Chondrocyte (in vitro differentiated cells): ENCODE data around the gene LRP6. TPM values are rescaled to one million over a fixed set of nuclear protein-coding genes. Genes with fewer than 3 reads are reported as not detected.
A peak's percentile ranks its signal among the peaks of the same experiment; 100 is the strongest.

Experiments used
- DNase-seq: peaks from one replicate; pipeline ENCODE4 v3.0.0; 2021; ENCODE audit warnings: mixed read lengths, low spot score
- H3K27ac Mint-ChIP-seq: one replicate; pipeline ENCODE4 v1.8.0; 2021; ENCODE audit warnings: mild to moderate bottlenecking, moderate library complexity, mixed read lengths; ENCODE audit not compliant: unreplicated experiment
- H3K27me3 Mint-ChIP-seq: 2 replicates; pipeline ENCODE4 v1.8.0; 2021; ENCODE audit warnings: low read depth, mixed read lengths
- H3K36me3 Mint-ChIP-seq: 2 replicates; pipeline ENCODE4 v1.8.0; 2021; ENCODE audit warnings: low read depth, mixed read lengths
- H3K4me1 Mint-ChIP-seq: 2 replicates; pipeline ENCODE4 v1.8.0; 2021; ENCODE audit warnings: low read depth, mild to moderate bottlenecking, mixed read lengths
- H3K4me3 Mint-ChIP-seq: one replicate; pipeline ENCODE4 v1.8.0; 2021; ENCODE audit warnings: mild to moderate bottlenecking, moderate library complexity, mixed read lengths; ENCODE audit not compliant: unreplicated experiment
- H3K9me3 Mint-ChIP-seq: 2 replicates; pipeline ENCODE4 v1.8.0; 2021; ENCODE audit warnings: low read depth, mixed read lengths
- total RNA-seq: library from RNA; stranded (reverse); gene quantifications from 3 replicates; pipeline ENCODE4 v1.2.1, GENCODE V29; 2021
- TF ChIP-seq, protein P1 (sequence below): fragments of 200-600 bp; sonication (generic); IDR thresholded peaks from 2 replicates; pipeline ENCODE4 v1.5.0; 2021; ENCODE audit warnings: antibody characterized with exemption, mild to moderate bottlenecking, moderate library complexity

The LRP6 gene
- total RNA-seq, 1 donor from 2014 or later, result 41.4 TPM

DNA sequence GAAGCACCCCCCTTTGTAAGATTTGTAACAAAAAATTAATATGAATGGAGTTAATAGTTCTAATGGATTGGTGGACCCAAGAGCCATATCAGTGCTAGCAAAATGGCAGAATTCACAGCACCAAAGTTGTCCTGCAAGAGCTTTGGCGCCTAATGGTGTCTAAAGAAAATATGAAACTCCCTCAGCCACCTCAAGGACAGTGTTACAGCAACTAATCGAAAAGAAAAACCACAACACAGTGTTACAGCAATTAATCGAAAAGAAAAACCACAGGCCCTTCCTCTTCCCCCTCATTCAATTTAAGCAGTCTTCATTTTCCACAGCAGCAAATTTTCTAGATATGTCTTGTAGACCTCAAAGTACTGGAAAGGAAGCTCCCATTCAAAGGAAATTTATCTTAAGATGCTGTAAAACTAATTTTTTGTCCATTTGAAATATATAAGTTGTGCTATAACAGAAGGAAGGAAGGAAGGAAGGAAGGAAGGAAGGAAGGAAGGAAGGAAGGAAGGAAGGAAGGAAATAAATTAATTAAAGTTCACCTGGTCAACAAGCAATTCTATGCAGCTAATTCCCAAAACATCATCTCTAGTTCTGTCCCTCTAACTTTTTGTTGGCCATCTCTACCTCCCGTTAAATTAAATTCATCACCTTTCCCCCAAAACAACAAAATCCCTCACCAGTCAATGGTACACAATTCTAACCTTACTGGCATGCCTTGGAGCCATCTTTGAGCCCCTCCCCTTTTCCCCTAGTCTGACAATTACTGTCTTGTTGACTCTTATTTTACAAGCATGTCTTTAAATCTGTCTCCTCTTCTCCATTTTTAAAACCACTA, 17.4 kb downstream of the LRP6 start:
- Mint-ChIP-seq H3K36me3 (no peaks in the 10 kb centered on the region), H3K9me3 (no peaks in the 10 kb centered on the region), H3K27me3 (no peaks in the 10 kb centered on the region), H3K4me1 (peaks cover 17% of the 10 kb centered on the region), H3K27ac (no peak overlapping the region), H3K4me3 (no peak overlapping the region)
- DNase-seq, result no peak
- TF ChIP-seq, protein P1, sequence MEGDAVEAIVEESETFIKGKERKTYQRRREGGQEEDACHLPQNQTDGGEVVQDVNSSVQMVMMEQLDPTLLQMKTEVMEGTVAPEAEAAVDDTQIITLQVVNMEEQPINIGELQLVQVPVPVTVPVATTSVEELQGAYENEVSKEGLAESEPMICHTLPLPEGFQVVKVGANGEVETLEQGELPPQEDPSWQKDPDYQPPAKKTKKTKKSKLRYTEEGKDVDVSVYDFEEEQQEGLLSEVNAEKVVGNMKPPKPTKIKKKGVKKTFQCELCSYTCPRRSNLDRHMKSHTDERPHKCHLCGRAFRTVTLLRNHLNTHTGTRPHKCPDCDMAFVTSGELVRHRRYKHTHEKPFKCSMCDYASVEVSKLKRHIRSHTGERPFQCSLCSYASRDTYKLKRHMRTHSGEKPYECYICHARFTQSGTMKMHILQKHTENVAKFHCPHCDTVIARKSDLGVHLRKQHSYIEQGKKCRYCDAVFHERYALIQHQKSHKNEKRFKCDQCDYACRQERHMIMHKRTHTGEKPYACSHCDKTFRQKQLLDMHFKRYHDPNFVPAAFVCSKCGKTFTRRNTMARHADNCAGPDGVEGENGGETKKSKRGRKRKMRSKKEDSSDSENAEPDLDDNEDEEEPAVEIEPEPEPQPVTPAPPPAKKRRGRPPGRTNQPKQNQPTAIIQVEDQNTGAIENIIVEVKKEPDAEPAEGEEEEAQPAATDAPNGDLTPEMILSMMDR, result no peak

DNA sequence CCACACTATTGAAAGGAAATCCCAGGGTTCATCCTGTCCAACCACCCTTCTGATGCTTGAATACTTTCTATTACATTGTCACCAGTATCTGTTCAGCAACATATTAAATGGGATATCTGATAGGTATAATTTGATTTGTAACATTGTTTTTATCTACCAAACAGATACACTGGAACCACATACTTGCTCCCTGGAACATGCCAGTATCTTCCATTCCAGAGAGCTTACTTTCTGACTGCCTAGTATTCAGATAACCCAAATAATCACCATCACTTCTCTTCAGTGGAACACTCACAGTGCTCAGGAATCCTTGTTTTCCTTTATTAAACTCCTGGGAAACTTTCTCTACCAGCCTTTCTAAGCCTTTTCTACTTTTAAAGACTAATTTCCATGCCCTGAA, 19.3 kb downstream of the LRP6 start:
- TF ChIP-seq, protein P1, result no peak
- Mint-ChIP-seq H3K4me1 (peaks cover 22% of the 10 kb centered on the region), H3K9me3 (no peaks in the 10 kb centered on the region), H3K36me3 (peaks cover 4% of the 10 kb centered on the region), H3K27me3 (no peaks in the 10 kb centered on the region), H3K4me3 (no peak overlapping the region), H3K27ac (no peak overlapping the region)
- no peak for DNase-seq

DNA sequence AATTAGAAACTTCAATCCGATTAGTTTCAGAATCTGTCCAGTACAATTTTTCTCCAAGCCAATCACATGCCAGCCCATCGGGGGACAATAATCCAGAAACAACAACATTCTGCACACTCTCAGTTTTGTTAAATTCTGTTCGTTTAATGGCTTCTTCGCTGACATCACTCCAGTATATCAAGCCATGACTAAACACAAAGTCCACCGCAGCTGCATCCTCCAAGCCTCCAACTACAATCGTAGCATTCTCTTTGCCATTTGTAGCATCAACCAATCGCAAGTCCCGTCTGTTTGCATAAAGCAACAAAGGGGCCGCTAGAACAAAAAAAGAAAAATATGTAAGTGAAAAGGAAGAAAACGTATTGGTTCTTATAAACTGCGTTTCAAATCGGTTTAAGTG, 22.5 kb downstream of the LRP6 start:
- H3K27me3 Mint-ChIP-seq, result no peaks in the 10 kb centered on the region
- peaks cover 46% of the 10 kb centered on the region for H3K4me1 Mint-ChIP-seq
- no peak overlapping the region for H3K4me3 Mint-ChIP-seq
- DNase-seq, result no peak
- no peak overlapping the region for H3K27ac Mint-ChIP-seq
- H3K36me3 Mint-ChIP-seq, result peaks cover 4% of the 10 kb centered on the region
- TF ChIP-seq, protein P1, result no peak
- H3K9me3 Mint-ChIP-seq, result no peaks in the 10 kb centered on the region

DNA sequence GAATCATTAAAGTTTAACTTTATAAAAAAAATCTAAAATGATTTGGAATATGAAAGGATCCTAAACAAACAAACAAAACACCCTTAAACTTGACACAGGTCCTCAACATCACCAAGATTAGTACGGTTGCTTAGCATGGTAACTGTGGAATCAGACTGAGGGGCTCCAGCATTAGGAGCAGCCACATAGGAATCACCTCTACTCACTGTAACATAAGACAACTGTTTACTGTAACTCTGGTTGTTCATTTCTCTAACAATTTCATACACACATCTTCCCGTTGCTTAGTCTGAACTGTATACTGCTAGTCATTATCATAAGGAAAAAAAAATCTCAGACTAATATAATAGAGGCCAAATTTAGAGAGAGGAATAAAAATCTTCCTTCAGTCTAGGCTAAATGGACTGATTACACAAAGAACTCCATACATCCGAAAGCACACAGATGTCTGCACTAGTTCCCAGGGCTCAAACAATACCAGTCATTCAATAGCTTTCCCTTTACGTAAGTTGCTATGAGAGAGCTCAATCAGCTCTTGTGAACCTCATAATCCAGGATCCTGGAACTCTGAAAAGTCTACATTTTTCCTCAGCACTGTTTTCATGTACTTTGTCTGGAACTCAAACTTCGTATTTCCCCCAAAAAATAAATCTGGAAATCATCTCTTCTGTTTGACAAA, 26.0 kb downstream of the LRP6 start:
- DNase-seq, result no peak

DNA sequence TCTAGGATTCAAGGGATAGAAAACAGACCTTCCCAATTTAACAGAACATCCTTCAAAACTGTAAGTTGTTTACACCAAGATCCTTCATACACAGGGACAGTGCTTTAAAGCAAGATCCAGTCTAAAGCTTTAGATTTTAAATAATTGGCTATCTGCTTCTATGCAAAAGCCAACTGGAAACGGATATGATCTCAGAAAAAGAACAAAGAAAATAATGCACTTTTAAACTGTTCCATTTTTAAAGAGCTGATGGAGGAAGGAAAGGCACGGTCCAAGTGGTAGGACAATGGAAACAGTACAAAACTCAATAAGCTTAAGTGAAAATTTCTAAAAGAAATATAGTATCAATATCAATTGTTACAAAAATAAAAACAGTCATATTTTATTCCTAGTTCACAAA, 27.7 kb downstream of the LRP6 start:
- no peaks in the 10 kb centered on the region for H3K9me3 Mint-ChIP-seq
- no peak overlapping the region for H3K27ac Mint-ChIP-seq
- H3K4me1 Mint-ChIP-seq, result peaks cover 45% of the 10 kb centered on the region
- H3K36me3 Mint-ChIP-seq, result peaks cover 4% of the 10 kb centered on the region
- H3K4me3 Mint-ChIP-seq, result no peak overlapping the region
- H3K27me3 Mint-ChIP-seq, result no peaks in the 10 kb centered on the region
- TF ChIP-seq, protein P1, result no peak
- no peak for DNase-seq

More for the DNA sequence above, 26.0 kb downstream of the LRP6 start:
- Mint-ChIP-seq H3K4me3 (peak overlapping the region; percentile 44), H3K9me3 (no peaks in the 10 kb centered on the region), H3K36me3 (peaks cover 4% of the 10 kb centered on the region), H3K27me3 (no peaks in the 10 kb centered on the region), H3K4me1 (peaks cover 47% of the 10 kb centered on the region), H3K27ac (peak overlapping the region; percentile 83)
- TF ChIP-seq, protein P1, result no peak
